SH-SY5Y (cell line): ENCODE data around the gene GINS3.

Source experiments
- GATA2 ChIP-seq: IDR thresholded peaks from 2 replicates; pipeline ENCODE4 v1.6.1; 2011; ENCODE audit warnings: mild to moderate bottlenecking, low read depth, low read length
- GATA3 ChIP-seq: IDR thresholded peaks from 2 replicates; pipeline ENCODE4 v1.6.1; 2011; ENCODE audit warnings: low read depth, mild to moderate bottlenecking, low read length, moderate library complexity

Gene GINS3

GRCh38 chr16:58413359-58413758 is 21.1 kb downstream of the GINS3 start:
- peak; percentile 92 for TF ChIP-seq GATA2
- TF ChIP-seq GATA3 = peak; percentile 79

GRCh38 chr16:58415003-58415402 is 22.7 kb downstream of the GINS3 start:
- TF ChIP-seq GATA2 (no peak), GATA3 (no peak)

GRCh38 chr16:58417035-58417434 is 24.8 kb downstream of the GINS3 start:
- TF ChIP-seq GATA2 (no peak), GATA3 (no peak)

GRCh38 chr16:58417600-58417999 is 25.3 kb downstream of the GINS3 start:
- TF ChIP-seq GATA3 (0 out of 2 replicates have a peak, but pooled peaks have one; percentile 19), GATA2 (peak; percentile 86)

- no peak for TF ChIP-seq GATA2
- no peak for TF ChIP-seq GATA3
These were observed 25.8 kb downstream of the GINS3 start for GRCh38 chr16:58418026-58418425.

GRCh38 chr16:58418601-58419000 is 26.3 kb downstream of the GINS3 start:
- TF ChIP-seq GATA3 (no peak), GATA2 (no peak)

GRCh38 chr16:58419241-58419990 is 27.1 kb downstream of the GINS3 start:
- TF ChIP-seq GATA2 = no peak
- TF ChIP-seq GATA3 = no peak

GRCh38 chr16:58421059-58421458 is 28.8 kb downstream of the GINS3 start:
- TF ChIP-seq GATA3 (no peak), GATA2 (no peak)

GRCh38 chr16:58421529-58421928 is 29.3 kb downstream of the GINS3 start:
- TF ChIP-seq GATA3 (no peak), GATA2 (no peak)

- TF ChIP-seq GATA2 (no peak), GATA3 (no peak)
These were observed 30.5 kb downstream of the GINS3 start for GRCh38 chr16:58422809-58423208.

- no peak for TF ChIP-seq GATA3
- TF ChIP-seq GATA2 = no peak
These were observed 33.0 kb downstream of the GINS3 start for GRCh38 chr16:58425245-58425644.

GRCh38 chr16:58425756-58426494 is 33.7 kb downstream of the GINS3 start:
- TF ChIP-seq GATA2 (no peak), GATA3 (no peak)

- no peak for TF ChIP-seq GATA3
- no peak for TF ChIP-seq GATA2
These were observed 34.7 kb downstream of the GINS3 start for GRCh38 chr16:58426966-58427365.

- TF ChIP-seq GATA2 (no peak), GATA3 (no peak)
These were observed 36.6 kb downstream of the GINS3 start for GRCh38 chr16:58428621-58429542.

- no peak for TF ChIP-seq GATA3
- no peak for TF ChIP-seq GATA2
These were observed 38.4 kb downstream of the GINS3 start for GRCh38 chr16:58430718-58431117.

GRCh38 chr16:58433569-58433951 is 41.3 kb downstream of the GINS3 start:
- TF ChIP-seq GATA2 (no peak), GATA3 (no peak)
